Activated T-helper 9 cell treated with anti-CD3 and anti-CD28 coated beads, Interleukin-2, amount 50 U/mL, for 16 hours (primary cell): Measurements from ENCODE around the gene DLK2.
A peak's percentile ranks its signal among the peaks of the same experiment; 100 is the strongest.
"Not testable (repeated sequence)": the region's sequence is repeated elsewhere in the genome, so short reads cannot be mapped to it uniquely, and the experiment has no call there.

Experiments
- DNase-seq: peaks from one replicate; pipeline ENCODE4 v3.0.0-alpha.2; 2020; ENCODE audit warnings: low read depth

The DLK2 gene, protein sequence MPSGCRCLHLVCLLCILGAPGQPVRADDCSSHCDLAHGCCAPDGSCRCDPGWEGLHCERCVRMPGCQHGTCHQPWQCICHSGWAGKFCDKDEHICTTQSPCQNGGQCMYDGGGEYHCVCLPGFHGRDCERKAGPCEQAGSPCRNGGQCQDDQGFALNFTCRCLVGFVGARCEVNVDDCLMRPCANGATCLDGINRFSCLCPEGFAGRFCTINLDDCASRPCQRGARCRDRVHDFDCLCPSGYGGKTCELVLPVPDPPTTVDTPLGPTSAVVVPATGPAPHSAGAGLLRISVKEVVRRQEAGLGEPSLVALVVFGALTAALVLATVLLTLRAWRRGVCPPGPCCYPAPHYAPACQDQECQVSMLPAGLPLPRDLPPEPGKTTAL

DNA sequence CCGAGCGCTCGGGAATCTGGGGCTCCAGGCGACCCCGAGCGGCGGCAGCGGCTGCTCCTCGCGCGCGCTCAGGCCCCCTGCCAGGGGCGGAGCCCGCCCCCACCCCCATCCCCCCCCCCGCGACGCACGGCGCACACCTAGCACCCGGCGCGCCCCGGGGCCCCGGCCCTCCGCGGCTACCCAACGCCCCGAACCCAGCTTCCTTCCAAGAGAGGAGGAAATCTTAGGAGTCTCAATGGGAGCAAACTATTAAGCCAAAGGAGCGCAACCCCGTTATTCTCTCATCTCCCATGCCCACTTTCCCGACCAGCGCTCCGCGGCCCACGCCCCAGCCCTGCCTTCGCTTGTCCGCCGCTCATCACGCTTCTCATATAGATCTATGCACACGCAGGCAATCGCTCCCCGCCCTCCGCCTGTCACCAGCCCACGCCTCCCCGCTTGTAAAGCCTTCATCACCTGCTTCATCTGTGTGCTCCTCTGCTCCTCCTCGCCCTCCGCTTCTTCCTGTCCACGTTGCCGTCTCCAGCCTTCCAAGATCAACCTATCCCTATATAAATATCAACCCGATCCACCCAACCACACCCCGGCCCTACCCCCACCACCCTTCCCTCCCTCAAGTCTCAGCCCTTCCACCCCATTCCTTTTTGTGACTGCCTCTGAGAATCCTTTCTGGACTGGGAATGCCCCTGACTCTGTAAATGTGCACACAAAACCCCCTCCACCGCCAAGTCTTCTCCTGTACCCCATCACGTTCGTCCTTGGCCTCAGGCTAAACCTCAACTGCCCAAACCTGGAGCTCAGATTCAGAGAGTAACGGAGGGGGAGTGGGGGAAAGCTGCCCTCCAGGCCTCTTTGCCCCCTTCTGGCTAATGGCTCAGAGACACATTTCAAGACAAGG is at the start of gene DLK2:
DLK2 (minus strand) TSS at position 18 of the 898 bp plus-strand sequence. CDS start 723 bp downstream, outside the sequence.
- peak; percentile 37 for DNase-seq

DNA sequence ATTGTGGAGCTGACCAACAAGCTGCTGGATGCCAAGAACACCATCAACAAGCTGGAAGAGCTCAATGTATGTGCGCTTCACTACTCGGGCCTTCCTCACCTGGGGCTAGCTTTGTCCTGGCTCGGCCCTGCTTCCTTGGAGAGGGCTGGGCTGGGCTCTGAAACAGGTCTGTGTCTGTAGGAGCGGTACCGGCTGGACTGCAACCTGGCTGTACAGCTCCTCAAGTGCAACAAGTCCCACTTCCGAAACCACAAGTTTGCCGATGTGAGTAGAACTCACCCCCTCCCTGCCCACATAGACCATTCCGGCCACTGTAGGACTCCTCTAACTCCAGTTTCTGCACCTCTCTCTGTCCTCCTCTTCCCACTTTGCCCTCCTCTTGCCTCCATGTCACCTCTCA is 48.1 kb upstream of the DLK2 start:
- no peak for DNase-seq

DNA sequence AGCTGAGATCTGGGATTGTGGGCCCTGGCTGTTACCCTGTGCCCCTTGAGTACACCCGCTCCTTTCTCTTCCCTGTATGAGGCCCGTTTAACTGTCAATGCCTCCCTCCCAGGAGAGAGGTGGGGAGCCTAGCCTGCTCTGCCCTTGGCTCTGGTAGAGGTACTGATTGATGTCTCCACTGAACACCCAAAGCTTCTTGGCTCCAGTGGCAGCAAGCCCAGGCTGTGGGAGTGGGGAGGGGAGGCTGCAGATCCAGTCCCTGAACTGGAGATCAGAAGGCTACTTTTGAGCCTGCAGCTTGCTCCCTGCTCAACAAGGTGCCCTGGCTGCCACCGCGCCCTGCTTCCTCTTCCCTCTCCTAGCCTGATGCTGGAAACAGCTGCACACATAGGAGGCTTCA is 47.3 kb upstream of the DLK2 start:
- no peak for DNase-seq

DNA sequence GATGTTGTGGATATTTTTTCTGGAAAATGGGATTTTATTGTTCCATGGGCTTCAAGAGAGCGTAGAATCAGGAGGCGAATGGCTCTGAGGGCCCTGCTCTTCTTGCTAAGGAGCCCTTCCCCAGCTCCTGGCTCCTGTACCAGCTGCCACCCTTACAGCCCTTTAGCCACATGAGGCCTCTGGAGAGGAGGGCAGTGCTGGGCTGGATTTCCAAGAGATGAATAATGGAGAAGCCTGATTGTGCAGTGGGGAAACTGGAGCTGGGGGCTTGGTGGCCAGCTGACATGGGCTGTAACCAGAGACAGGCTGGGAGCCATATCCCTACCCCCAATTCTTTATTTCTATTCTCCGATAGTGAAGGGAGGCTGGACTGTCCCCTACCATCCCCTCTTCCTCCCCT is 45.6 kb upstream of the DLK2 start:
- DNase-seq, result no peak

DNA sequence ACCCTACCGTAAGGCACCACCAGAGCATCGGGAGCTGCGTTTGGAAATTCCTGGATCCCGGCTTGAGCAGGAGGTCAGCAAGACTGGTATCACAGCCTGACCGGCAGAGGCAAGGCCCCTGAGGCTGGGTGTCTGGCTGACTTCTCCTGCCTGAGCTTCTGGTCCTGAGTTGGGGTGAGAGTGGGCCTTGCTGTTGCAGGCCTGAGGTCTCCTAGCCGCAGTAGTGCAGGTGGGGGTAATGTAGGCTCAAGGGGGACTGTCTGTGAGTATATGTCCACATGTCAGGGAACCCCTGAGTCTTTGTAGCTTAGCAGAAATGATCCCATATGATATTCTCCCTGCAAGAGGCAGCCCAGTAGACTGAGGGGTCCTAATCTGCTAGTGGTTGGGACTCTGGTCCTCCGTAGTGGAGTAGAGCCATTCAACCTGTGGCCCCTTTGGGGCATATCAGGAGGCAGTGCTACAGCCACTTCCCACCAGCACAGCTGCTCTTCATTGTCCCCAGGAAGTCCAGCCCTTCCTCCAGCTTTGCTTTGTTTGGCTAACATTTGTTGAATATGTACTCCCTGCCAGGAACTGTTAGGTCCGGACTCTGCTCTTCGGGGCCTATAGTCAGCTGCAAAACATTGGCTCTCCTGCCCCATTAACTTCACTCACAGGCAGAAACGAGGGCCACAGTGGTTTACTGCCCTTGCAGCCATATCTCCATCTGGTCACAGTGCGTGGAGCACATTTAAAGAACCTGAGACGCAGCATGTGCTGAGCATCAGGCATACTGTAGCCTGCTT is 43.9 kb upstream of the DLK2 start:
- DNase-seq, result no peak

DNA sequence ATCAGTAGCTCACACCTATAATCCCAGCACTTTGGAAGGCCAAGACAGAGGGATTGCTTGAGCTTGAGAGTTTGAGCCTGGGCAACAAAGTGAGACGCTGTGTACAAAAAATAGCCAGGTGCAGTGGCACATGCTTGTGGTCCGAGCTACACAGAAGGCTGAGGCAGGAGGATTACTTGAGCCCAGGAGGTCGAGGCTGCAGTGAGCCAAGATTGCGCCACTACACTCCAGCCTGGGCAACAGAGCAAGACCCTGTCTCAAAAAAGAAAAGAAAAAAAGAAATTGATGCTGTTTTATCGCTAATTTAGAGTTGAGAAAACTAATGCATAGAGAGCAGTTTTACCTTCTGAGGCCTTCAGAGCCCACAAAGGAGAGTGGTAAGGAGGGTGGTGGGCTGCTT is 42.9 kb upstream of the DLK2 start:
- DNase-seq, result not testable (repeated sequence)

DNA sequence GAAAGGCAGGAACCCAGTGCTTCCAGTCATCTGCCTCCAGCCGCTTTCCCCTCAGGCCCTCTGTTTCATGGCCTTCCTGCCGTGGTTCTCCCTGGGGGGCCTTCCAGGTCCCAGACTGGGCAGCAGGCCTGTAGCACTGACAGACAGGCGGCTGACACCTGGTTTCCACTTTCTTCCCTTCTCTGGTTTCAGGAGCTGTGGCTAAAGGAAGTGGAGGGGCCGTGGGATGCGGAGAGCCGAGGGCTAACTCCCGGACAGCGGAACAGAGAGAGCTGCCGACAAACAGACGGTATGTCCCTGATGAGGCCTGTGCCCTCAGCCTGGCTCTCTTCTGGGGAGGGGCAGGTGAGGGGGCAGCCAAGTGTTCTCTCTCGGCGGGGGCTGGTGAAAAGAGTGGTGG is 42.3 kb upstream of the DLK2 start:
- no peak for DNase-seq

DNA sequence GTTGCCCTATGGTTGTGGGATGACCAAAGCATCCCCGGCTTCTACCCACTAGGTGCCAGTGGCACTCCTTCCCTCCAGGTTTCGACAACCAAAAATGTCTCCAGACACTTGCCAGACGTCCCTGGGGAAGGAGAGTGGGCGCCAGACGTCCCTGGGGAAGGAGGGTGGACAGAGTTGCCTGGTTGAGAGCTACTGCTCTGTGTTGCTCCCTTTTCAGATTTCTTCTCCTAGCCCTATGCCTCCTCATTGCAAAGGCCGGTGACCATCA is 41.7 kb upstream of the DLK2 start:
- no peak for DNase-seq

DNA sequence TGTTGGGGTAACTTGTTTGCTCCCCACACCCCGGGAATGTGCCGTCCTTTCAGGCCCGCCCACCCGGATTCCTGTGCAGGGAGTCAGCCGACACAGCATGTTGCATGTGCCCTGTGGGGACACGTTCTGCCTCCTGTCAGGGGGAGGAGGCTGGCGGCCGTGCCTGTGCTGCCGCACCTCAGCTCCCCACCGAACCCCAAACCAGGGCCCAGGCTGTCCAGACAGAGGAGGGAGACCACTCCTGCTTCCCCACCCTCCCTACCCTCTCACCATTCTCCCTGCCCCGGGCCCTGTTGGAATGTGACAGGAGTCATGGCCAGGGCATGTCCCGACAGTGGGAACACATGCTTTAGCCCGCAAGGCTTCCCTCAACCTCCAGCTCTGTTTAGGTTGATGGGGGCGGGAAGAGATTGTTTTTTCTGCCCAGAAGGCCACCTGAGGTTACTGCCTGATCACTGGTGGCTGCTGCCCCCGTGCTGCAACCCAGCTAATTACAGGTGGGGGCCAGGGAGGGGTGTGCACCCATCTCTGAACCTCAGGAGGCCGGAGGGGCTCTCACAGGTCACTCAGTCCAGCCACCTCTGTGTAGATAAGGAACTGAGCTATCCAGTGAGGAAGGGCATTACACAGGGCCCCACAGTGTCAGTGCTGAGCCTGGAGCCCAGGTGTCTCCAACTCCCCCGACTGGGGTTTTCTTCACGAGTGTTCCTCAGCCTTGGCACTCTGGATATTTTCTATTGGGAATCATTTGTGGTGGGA is 41.2 kb upstream of the DLK2 start:
- no peak for DNase-seq

DNA sequence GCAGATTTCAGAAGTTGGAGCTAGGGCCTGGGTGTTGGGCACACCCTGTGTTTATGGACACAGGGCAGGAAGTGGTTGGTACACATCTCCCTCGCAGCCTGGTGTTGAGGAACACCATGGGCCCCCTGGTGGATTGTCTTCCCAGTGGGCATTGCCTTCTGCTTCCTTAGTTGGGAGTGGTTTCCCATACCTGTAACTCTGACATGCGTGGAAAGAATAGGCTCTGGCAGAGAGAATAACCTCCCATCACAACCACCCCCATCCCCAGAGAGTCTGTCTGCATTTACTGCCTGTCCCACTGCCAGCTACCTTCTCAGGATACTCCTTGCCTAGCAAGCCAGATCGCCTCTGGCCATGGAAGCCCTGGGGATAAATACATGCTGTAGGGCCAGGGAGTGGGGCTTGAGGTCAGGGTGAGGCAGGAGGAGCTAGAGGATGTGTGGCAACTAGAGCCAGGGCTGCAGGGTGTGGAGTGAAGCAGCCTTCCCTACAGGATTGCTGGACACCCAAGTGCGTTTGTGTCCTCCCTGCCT is 40.1 kb upstream of the DLK2 start:
- no peak for DNase-seq

DNA sequence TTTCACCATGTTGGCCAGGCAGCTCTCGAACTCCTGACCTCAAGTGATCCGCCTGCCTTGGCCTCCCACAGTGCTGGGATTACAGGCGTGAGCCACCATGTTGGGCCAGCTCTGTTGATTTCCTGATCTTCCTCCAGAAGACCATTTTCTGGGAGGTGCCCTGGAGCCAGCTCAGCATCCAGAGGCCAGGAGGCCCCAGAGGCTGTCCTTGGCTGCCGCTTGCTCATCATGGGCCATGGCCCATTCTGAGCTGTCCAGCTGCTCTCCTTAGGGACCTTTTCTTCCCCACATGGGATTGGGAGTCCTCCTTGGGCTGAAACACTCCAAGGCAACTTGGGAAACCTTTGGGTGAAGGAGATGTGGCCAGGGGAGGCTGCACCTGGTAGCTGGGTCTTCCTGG is 39.4 kb upstream of the DLK2 start:
- DNase-seq, result no peak

DNA sequence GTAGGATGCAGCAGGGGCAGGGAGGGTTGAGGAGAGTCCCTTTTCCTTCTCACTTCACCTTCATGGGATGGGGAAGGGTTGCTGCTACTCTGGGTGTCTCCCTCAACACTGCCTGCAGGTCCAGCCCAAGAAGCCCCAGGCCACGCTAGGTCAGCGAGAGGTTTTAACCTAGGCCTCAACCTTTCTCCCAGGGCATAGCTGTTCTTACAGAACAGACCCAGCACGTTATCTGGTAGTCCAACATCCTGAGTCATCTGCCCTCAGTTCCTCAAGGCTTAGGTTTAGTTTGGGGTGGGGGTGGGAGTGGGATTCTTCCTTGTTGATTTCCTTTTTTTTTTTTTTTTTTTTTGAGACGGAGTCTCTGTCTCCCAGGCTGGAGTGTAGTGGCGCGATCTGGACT is 39.0 kb upstream of the DLK2 start:
- no peak for DNase-seq

DNA sequence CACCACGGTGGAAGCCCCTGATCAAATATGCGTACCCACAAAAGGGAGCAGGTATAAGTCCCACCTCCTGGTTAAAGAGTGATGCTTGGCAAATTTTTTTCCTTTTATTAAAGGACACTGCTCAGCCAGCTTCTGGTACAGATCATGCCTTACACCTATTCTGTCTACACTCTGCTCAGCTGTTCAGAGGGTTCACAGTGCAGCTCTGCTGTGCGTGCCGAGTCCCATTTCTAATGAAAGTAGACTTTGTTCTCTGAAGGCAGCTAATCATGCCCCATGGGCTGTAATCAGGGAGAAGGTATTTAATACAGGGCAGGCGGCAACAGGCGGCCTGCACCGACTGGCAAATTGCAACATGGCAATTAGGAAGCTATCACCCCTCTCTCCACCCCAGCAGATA is 38.5 kb upstream of the DLK2 start:
- no peak for DNase-seq

DNA sequence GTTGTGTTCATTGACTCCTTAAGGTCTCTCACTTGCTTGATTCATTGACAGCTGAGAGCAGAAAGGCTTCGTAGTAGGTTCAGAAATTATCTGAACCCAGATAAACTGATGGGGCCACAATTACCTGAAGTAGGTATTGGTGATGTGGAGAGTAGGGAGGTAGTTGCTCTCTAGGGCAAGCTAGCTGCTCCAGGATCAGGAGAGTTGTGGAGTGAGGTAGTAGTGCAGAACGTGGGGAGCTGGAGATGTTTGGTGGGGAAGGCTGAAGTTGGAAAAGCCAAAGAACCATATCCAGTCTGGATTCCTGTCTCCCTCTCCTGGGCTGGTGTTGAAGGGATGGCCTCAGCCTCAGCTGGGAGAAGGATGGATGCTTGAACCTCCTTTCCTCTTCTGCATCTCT is 37.9 kb upstream of the DLK2 start:
- no peak for DNase-seq

DNA sequence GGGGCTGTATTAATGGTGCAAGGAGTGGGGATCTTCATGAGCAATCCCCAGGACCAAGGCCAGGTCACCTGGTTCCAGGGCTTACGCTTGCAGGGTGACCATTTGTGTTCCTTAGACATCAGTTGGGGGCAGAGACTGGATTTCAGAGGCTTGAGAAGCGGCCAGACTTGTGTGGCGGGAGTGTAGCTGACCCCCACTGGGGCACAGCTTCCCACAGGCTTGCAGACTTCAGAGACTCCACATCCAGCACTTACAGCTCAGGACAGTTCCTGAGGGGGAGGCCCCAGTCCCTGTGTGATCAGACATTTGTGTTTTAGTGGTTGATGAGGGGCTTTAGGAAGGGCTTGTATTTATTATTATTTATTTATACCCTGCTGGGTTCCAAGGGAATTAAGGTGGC is 37.3 kb upstream of the DLK2 start:
- no peak for DNase-seq

DNA sequence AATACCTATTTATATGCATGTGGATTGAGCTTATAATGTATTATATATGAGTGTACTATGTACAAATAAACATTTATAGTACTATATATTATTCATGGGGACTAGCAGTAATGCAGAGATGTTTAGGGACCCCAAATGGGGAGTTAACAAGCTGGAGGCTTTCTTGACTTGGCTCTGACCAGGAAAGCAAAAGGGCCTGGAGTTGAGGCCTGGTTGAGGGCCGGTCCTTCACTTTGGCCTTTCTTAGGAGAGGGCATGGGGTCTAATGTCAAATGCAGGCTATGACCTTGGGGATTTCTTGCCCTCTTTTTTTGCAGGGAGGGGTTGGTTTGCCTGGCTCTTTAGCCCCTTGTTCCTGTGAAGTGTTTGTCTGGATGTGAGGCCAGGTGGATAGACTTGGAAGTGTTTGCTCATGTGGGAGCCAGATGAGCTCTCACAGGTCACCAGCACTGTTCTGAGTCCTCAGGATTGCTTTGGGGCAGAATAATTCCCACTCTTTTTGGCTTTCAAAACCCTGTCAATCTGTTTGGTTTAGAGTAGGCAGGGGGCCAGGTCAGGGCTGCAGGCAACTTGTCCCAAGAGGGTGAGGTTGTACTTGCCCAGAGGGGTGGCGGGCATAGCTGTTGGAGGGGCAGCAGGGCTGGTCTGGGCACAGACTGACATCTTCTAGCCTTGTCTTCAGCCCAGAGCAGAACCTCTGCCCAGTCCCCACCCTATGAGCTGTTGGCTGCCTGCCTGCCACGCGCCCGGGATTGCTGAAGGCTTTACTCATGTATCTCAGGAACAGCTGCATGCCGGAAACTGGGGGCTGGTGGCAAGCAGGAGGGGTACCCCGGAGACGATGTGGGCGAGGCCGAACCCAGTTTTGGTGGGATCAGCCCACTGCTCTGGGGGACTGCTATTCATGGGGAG is 36.7 kb upstream of the DLK2 start:
- no peak for DNase-seq

DNA sequence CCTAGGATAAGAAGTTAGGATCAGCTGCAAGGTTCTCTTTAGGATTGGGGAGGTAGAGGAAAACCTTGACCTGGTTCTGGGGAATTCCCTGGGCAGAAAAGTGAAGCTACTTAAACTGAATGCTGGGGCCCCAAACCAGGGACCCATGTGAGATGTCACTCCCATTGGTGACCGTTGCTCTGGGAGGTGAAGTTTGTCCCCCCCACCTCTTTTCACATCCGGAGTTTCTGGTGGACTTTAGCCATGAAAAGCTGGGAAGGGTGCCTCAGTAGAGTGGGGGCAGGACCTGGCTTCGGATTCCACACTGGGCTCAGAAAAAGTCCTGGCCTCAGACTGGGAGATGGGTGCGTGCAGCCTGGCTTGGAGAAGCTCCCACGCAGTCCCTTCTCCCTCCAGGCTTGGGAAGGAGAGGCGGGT is 35.2 kb upstream of the DLK2 start:
- DNase-seq, result no peak

DNA sequence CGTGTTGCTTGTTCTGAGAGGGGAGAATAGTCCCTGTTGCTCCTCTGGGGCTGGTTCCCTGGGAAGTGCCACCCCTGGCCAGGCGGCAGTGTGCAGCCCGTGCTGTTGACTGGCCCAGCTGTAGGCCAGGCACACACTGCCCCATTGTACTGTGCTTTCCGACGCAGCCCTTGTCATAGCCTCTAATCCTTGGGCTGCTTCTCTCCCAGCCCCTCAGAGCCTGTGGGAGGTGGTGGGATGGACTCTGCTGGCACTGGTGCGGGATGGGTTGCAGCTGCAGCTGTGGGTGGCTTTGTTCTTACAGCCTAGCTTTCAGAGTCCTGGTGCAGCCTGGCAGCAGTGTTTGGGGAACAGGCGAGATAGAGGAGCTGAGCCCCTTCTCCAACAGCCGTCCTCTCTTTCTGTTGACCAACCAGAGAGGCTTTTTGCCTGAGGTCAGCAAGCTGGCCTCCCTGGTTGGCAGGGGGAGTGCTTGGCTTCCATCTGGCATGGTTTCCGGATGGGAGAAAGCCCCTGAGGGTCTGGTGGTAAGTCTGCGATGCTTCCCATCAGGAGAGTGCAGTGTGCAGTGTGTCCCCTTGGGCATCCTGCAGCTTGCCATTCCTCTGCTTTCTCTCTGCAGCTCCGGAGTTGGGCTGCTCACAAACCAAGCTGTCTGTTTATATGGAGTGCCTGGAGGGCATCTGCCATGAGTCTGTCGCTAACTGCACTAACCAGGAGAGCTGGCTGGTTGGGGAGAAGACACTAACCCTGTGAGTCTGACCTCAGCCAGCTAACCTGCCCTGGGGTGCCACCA is 34.1 kb upstream of the DLK2 start:
- DNase-seq, result no peak

DNA sequence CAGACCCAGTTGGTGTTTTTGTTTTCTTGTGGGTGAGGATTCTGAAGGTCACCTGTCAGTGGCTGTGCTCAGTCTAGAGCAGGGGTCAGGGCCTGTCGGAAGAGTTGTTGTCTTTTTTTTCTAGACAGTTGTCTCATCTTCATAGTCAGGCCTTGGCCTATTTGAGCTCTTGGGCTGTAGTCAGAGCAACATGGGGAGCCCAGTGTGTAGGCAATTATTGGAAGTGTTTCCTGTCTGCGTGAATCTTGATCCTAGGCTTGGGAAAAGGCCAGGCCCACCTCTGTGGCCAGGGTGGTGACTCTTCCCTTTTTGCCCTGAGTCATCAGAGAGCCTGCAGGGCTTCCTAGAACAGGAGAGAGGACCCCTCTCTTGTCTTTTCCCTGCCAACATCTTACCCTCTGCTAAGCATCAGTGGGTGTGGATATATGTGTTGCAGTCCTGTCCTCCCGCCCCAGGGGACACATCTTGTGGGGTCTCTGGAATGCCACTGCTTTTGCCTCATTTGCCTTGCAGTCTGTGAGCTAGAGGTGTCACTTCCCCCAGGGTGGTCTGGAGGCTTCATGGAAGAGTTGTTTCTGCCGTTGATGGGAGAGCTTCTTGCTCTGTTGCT is 33.4 kb upstream of the DLK2 start:
- no peak for DNase-seq
